NCI-H1436 treated with DMSO at 0.1 percent for 48 hours (cell line): ENCODE results near the gene DNM2.

ENCODE experiments used
- DNase-seq: peaks from one replicate; lab custom pipeline; 2025; lab: John Stamatoyannopoulos, UW

DNM2 gene

GRCh38 chr19:10691178-10691881 lies 26.5 kb upstream of the DNM2 start:
- no peak for DNase-seq

- DNase-seq: no peak
Measured at GRCh38 chr19:10691883-10692282, 26.0 kb upstream of the DNM2 start.

DNA sequence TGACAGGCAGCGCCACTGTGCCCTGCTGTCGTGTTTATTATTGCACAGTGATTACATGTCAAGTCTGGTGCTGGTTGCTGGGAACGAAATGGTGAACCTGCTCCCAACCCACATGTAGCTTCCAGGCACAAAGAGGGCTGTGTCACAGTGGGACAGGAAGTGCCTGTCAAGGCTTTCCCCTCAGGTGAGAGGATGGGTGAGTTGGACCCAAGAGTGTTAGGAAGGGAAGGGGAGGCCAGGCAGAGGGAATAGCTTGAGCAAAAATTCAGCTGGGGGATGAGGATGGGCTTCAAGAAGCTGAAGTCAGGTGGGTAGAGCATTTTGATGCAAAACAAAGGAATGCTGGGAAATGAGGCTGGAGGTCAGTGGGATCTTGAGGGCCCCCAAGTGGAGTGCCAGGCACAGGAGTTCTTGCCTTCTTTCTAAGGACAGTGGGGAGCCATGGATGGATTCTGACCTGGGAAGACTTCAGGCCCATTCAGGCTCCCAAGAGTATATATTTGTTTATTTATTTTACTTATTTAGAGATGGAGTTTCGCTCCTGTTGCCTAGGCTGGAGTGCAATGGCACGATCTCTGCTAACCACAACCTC lies 25.1 kb upstream of the DNM2 start:
- no peak for DNase-seq

DNA sequence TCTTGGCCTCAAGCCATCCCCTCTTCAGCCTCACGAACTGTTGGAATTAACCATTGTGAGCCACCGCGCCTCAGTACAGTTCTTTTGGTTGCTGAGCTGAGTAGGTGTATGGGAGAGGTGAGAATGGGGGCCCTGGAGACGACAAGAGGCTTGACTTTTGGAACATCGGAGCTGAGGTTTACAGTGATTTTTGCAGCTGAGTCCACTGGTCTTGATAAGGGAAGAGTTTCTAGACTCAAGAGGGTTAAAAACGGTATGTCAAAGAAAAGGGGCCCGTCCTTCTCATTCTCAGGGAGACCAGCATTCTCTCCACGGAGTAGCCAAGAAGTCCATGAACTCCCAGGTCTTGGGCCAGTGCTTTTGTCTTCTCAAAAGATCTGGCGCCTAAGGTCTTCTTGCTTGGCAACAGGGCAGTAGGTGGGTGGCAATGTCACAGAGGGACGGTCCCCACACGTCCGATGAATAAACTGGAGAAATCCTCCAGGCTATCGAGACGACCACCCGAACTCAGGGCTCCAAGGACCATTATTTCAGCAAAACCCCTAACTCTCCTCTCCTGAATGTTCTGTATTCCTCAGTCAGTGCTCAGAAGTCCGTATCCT lies 23.1 kb upstream of the DNM2 start:
- DNase-seq: no peak

DNA sequence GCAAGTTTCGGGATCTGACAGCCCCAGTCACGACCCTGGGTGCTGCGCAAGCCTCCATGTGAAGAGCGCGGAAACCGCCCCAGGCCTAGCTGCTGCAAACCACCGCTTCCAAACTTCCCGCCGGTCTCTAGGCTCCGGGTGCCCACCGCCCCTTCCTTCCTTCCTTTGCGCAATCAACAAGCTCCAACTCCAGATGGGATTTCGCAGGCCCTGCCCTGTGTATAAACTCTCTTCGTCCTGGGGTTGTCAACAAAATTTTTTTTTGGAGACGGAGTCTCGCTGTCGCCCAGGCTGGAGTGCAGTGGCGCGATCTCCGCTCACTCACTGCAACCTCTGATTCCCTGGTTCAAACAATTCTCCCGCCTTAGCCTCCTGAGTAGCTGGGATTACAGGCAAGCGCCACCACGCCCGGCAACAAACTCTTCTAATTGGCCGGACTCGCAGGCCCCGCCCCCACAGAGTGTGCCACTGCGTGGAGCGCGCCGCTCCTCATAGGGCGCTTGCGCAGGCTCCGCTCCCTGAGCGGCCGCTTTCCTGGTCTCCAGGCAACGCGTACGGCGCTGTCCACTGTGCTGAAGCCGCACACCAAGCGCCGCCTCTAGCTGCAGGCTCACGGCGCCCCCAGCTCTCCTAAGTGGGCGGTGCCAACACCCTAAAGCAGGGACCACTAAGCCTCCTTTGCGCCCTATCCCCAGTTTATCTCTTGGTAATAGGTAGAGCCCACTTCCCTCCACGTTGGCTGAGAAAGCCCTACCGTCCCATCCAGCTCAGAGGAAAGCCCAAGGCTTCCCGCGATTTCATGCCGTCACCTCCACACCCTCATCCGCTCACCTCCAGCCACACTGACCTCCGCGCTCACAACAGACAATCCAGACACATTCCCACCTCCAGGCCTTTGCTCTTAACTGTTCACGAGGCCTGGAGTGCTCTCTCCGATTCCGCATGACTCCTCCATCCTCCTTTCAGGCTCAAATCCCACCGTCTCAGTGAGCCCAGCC lies 22.2 kb upstream of the DNM2 start:
- DNase-seq: peak; percentile 89

DNA sequence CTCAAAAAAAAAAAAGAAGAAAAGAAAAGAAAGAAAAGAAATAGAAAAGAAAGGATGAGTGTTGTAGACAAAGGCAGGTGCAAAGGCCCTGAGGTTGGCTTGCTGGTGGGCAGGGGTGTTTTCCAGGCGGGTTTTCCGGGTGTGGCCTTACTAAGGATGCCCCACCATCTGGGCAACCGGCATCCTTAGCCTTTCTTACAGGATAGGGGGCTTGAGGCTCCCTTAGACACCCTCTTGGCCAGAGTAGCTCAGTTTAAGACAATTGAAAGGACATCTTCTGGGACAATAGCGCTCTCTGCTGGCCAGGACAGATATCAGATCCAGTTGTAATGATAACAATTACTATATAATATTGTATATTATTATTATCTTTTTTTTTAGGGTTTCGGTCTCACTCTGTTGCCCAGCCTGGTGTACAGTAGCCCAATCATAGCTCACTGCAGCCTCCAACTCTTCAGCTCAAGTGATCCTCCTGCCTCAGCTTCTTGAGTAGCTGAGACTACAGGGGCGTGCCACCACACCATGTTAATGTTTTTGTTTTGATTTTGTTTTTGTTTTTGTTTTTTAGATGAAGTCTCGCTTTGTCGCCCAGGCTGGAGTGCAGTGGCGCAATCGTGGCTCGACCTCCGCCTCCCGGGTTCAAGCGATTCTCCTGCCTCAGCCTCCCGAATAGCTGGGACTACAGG lies 18.1 kb upstream of the DNM2 start:
- no peak for DNase-seq

GRCh38 chr19:10701955-10702525 lies 15.8 kb upstream of the DNM2 start:
- DNase-seq: no peak

- DNase-seq: no peak
Measured at GRCh38 chr19:10706990-10707389, 10.9 kb upstream of the DNM2 start.

DNA sequence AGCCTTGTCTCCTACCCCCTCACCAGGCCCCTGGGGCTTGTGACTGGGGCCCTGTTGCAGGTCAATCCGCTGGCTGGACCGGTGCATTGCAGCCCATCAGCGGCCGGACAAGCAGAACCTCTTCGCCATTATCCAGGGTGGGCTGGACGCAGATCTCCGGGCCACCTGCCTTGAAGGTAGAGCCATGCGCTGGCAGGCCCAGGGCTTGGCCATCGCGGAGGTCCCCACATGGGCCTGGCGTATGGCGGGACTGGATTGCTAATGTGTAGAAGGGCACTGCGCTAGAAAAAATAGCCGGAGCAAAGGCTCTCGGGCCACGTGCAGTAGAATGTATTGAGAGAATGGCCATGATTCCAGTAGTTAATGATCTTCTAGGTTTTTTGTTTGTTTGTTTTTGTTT lies 10.4 kb upstream of the DNM2 start:
- no peak for DNase-seq

DNA sequence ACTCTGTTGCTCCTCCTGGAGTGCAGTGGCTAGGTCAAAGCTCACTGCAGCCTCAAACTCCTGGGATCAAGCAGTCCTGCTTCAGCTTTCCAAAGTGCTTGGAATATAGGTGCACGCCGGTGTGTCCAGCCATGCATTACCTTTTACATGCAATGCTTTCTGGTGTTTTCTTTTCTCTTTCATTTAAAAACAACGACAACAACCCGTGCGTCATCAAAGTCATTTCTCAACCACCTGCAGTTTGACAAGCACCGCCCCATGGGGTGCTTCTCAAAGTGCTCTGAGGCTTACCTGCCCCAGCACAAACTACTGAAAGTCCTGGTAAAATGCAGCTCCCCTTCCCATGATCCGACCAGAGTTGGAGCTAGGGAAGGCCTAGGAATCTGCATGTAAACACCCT lies 9.6 kb upstream of the DNM2 start:
- no peak for DNase-seq

GRCh38 chr19:10712045-10712444 lies 5.8 kb upstream of the DNM2 start:
- no peak for DNase-seq

GRCh38 chr19:10712754-10713153 lies 5.1 kb upstream of the DNM2 start:
- DNase-seq: no peak

DNA sequence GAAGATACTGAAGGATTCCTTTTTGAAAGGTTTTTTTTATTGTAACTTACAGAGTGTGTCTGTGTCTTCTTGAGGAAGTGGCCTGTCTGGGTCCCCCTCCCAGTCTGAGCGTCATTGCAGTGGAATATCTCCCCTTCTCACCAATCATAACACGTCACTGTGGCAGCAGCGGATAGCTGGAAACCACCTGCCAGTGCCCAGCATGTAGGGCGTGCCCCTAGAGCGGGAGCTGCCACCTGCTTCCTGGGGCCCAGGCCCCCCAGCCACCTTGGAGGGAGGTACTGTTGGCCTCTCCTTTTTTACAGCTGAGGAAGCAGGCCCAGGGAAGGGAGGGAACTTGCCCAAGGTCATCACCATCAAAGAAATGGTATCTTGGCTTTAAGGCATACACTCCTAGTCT lies 4.6 kb upstream of the DNM2 start:
- no peak for DNase-seq

GRCh38 chr19:10717054-10717355 lies 874 bp upstream of the DNM2 start:
- no peak for DNase-seq

DNA sequence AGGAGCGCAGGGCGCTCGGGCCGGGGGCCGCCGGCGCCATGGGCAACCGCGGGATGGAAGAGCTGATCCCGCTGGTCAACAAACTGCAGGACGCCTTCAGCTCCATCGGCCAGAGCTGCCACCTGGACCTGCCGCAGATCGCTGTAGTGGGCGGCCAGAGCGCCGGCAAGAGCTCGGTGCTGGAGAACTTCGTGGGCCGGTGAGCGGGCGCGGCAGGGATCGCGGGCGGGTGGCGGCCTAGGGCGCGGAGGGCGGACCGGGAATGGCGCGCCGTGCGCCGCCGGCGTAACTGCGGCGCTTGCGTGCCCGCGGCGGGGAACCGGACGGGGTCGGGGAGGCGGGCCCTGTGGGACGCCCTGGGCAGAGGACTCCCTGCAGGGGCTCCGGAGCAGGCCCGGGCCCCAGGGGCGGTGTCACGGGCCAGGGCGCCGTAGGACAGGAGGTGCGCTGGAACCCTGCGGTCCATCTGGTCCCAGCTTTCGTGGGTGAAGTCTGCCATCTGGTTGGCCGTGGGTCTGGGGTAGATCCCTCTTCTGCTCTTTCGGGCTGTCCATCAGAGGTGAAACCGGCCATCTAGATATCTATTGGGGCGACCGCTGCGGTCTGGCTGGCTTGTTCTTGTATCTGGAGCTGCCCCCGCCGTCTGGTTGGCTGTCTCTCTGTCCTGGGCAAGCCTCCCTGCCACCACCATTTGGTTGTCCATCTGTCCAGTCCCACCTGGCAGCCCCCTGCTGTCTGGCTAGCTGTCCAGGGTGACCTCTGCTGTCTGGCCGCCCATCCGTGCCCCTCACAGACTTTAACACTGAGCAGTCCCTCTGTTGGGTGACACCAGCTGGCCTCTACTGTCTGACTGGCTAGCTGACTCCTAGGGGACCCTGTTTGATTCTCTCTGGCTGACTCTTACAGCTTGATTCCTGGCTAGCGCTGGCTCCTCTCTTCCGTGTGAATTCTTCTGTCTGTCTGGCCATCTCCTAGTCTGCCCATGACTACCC lies 622 bp downstream of the DNM2 start:
- no peak for DNase-seq

GRCh38 chr19:10719466-10719961 lies 1.6 kb downstream of the DNM2 start:
- DNase-seq: no peak

- no peak for DNase-seq
Measured at GRCh38 chr19:10720607-10721125, 2.8 kb downstream of the DNM2 start.

- no peak for DNase-seq
Measured at GRCh38 chr19:10723591-10723990, 5.7 kb downstream of the DNM2 start.

DNA sequence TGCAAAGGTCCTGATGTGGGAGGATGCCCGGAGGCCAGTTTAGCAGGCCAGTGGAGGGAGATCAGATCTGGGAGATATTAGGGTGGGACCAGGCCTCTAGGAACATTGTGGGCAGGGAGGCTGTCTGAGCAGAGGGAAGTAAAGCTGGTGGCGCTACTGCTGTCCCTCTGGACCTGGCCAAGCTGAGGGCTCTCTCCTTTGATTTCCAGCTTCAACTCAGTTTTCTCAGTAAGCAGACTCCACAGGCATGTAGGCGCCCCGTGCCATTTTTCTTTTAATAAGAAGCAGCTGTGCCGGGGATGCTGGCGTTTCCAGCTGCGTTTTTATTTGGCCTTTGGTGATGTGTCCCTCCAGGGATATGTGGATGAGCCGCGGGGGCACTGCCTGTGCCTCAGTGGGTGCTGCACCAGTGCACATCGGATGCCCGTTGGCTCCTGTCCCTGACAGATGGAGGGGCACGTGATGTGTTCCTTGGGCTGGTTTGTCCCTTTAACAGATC lies 6.7 kb downstream of the DNM2 start:
- no peak for DNase-seq

GRCh38 chr19:10725415-10725814 lies 7.5 kb downstream of the DNM2 start:
- DNase-seq: no peak
